ENCODE measurements around the gene ARHGAP6. TPM values are rescaled to one million over a fixed set of nuclear protein-coding genes. Genes with fewer than 3 reads are reported as not detected.

The ARHGAP6 gene
- total RNA-seq, 2 donors from 2014 or later, result not detected

- no peak for DNase-seq
- Mint-ChIP-seq H3K27me3 (ENCODE audit: low read depth) (peaks cover 15% of the 10 kb centered on the region), H3K27ac (no peak overlapping the region), H3K4me3 (no peak overlapping the region), H3K9me3 (no peaks in the 10 kb centered on the region), H3K36me3 (ENCODE audit: insufficient read depth in 2 of 2) (no peaks in the 10 kb centered on the region), H3K4me1 (ENCODE audit: low read depth) (no peaks in the 10 kb centered on the region)
- ATAC-seq (replicated peaks in 1 of 2), result no peak
Measured at GRCh38 chrX:11304829-11305228, 360.9 kb downstream of the ARHGAP6 start.

- Mint-ChIP-seq H3K27me3 (ENCODE audit: low read depth) (peaks cover 15% of the 10 kb centered on the region), H3K9me3 (no peaks in the 10 kb centered on the region), H3K36me3 (ENCODE audit: insufficient read depth in 2 of 2) (no peaks in the 10 kb centered on the region), H3K4me1 (ENCODE audit: low read depth) (no peaks in the 10 kb centered on the region), H3K4me3 (no peak overlapping the region), H3K27ac (no peak overlapping the region)
- ATAC-seq (replicated peaks in 1 of 2) (no peak), DNase-seq (no peak)
Measured at GRCh38 chrX:11298600-11298999, 367.1 kb downstream of the ARHGAP6 start.

- ATAC-seq (replicated peaks in 1 of 2) (no peak), DNase-seq (no peak)
- Mint-ChIP-seq H3K9me3 (no peaks in the 10 kb centered on the region), H3K27ac (no peak overlapping the region), H3K27me3 (ENCODE audit: low read depth) (peaks cover 15% of the 10 kb centered on the region), H3K36me3 (ENCODE audit: insufficient read depth in 2 of 2) (no peaks in the 10 kb centered on the region), H3K4me1 (ENCODE audit: low read depth) (no peaks in the 10 kb centered on the region), H3K4me3 (no peak overlapping the region)
Measured at GRCh38 chrX:11296051-11296450, 369.7 kb downstream of the ARHGAP6 start.

DNA sequence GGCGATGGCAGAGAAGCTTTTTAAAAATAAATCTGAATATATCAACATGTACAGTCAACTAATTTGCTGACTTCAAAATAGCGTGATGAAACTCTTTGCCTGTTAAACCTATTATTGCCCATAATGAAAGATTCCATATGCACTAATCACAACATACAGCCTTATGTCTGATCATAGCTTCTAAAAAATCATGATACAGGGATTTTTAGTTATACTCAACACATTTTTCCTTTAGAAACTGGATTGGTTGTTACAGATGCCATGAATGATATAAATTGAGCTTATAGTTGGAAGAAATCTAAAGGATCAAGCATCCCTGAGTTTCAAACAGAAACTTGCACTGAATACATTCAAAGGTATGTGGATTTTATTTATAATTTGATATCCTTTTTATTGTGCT is 372.6 kb downstream of the ARHGAP6 start, which contains the start of gene AMELX:
TSS of gene AMELX (plus strand) at position 301 of the 400 bp plus-strand sequence. CDS start 1,376 bp downstream, outside the sequence.
- no peak within 1 kb of the TSS for H3K4me3 Mint-ChIP-seq
- H3K27ac Mint-ChIP-seq, result no peak within 1 kb of the TSS
- no peaks in the 10 kb centered on the region for H3K9me3 Mint-ChIP-seq
- no peaks in the 10 kb centered on the region for H3K36me3 Mint-ChIP-seq (ENCODE audit: insufficient read depth in 2 of 2)
- DNase-seq, result no peak
- peaks cover under 1% of the 10 kb centered on the region for H3K27me3 Mint-ChIP-seq (ENCODE audit: low read depth)
- no peak for ATAC-seq (replicated peaks in 1 of 2)
- H3K4me1 Mint-ChIP-seq (ENCODE audit: low read depth), result no peaks in the 10 kb centered on the region

GRCh38 chrX:11290416-11291102 is 375.2 kb downstream of the ARHGAP6 start:
- DNase-seq, result no peak
- no peak for ATAC-seq (replicated peaks in 1 of 2)

DNA sequence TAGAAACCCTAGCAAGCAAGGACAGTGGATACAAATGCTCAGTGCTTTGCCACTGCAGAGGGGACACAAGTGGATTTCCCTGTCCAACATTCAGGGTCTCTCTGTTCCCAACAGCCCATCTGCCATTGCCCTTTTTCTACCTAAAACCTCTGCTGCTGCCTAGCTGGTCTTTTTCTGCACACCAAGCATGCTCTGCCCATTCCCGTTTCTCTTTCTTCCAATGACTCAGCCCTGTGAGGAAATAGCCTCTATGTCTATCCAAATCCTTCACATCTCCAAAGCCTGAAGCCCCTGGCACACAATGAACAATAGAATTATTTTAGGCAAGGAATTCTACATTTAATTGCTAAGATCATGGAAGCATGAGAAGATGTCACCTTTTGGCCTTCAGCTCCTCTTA is 378.2 kb downstream of the ARHGAP6 start:
- no peak overlapping the region for H3K4me3 Mint-ChIP-seq
- no peaks in the 10 kb centered on the region for H3K27me3 Mint-ChIP-seq (ENCODE audit: low read depth)
- H3K9me3 Mint-ChIP-seq, result no peaks in the 10 kb centered on the region
- H3K27ac Mint-ChIP-seq, result no peak overlapping the region
- no peaks in the 10 kb centered on the region for H3K4me1 Mint-ChIP-seq (ENCODE audit: low read depth)
- ATAC-seq (replicated peaks in 1 of 2) (no peak), DNase-seq (no peak)
- H3K36me3 Mint-ChIP-seq (ENCODE audit: insufficient read depth in 2 of 2), result no peaks in the 10 kb centered on the region

More at GRCh38 chrX:11290416-11291102, 375.2 kb downstream of the ARHGAP6 start:
- H3K27ac Mint-ChIP-seq, result no peak overlapping the region
- no peak overlapping the region for H3K4me3 Mint-ChIP-seq
- H3K27me3 Mint-ChIP-seq (ENCODE audit: low read depth), result no peaks in the 10 kb centered on the region
- H3K4me1 Mint-ChIP-seq (ENCODE audit: low read depth), result no peaks in the 10 kb centered on the region
- H3K9me3 Mint-ChIP-seq, result no peaks in the 10 kb centered on the region
- no peaks in the 10 kb centered on the region for H3K36me3 Mint-ChIP-seq (ENCODE audit: insufficient read depth in 2 of 2)

- Mint-ChIP-seq H3K4me3 (no peak overlapping the region), H3K27ac (no peak overlapping the region), H3K36me3 (ENCODE audit: insufficient read depth in 2 of 2) (no peaks in the 10 kb centered on the region), H3K4me1 (ENCODE audit: low read depth) (no peaks in the 10 kb centered on the region), H3K9me3 (no peaks in the 10 kb centered on the region), H3K27me3 (ENCODE audit: low read depth) (no peaks in the 10 kb centered on the region)
- DNase-seq (no peak), ATAC-seq (replicated peaks in 1 of 2) (no peak)
Measured at GRCh38 chrX:11285651-11286050, 380.1 kb downstream of the ARHGAP6 start.

- H3K36me3 Mint-ChIP-seq (ENCODE audit: insufficient read depth in 2 of 2), result no peaks in the 10 kb centered on the region
- H3K4me3 Mint-ChIP-seq, result no peak overlapping the region
- no peaks in the 10 kb centered on the region for H3K4me1 Mint-ChIP-seq (ENCODE audit: low read depth)
- no peaks in the 10 kb centered on the region for H3K27me3 Mint-ChIP-seq (ENCODE audit: low read depth)
- H3K27ac Mint-ChIP-seq, result no peak overlapping the region
- no peaks in the 10 kb centered on the region for H3K9me3 Mint-ChIP-seq
- no peak for ATAC-seq (replicated peaks in 1 of 2)
- no peak for DNase-seq
Measured at GRCh38 chrX:11282043-11282442, 383.7 kb downstream of the ARHGAP6 start.

DNA sequence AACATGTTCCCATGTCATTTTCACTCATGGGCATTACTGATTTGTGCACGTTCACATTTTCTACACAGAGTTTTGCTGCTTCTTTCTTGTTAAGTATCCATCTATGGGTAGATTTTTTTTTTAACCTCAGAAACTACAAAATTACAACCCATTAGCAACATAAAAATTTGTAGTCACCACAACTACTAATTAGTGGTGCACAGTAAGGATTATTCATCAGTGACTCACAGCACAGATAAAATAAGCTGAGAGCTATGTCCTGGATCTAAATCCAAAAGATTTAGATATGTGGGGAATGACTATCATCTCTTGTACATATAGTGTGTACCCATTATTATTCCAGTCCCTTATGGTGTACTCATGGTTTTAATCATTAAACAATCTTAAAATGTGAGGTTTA is 392.2 kb downstream of the ARHGAP6 start:
- H3K27me3 Mint-ChIP-seq (ENCODE audit: low read depth), result peaks cover 15% of the 10 kb centered on the region
- H3K27ac Mint-ChIP-seq, result no peak overlapping the region
- no peak overlapping the region for H3K4me3 Mint-ChIP-seq
- no peak for ATAC-seq (replicated peaks in 1 of 2)
- peaks cover 0 to 3% of the 10 kb centered on the region in 2 donors for H3K9me3 Mint-ChIP-seq
- no peak for DNase-seq
- no peaks in the 10 kb centered on the region for H3K36me3 Mint-ChIP-seq (ENCODE audit: insufficient read depth in 2 of 2)
- no peaks in the 10 kb centered on the region for H3K4me1 Mint-ChIP-seq (ENCODE audit: low read depth)

GRCh38 chrX:11272863-11273262 is 392.9 kb downstream of the ARHGAP6 start:
- Mint-ChIP-seq H3K27ac (no peak overlapping the region), H3K4me3 (no peak overlapping the region), H3K4me1 (ENCODE audit: low read depth) (no peaks in the 10 kb centered on the region), H3K9me3 (peaks cover 0 to 3% of the 10 kb centered on the region in 2 donors), H3K36me3 (ENCODE audit: insufficient read depth in 2 of 2) (no peaks in the 10 kb centered on the region), H3K27me3 (ENCODE audit: low read depth) (peaks cover 15% of the 10 kb centered on the region)
- ATAC-seq (replicated peaks in 1 of 2) (no peak), DNase-seq (no peak)

DNA sequence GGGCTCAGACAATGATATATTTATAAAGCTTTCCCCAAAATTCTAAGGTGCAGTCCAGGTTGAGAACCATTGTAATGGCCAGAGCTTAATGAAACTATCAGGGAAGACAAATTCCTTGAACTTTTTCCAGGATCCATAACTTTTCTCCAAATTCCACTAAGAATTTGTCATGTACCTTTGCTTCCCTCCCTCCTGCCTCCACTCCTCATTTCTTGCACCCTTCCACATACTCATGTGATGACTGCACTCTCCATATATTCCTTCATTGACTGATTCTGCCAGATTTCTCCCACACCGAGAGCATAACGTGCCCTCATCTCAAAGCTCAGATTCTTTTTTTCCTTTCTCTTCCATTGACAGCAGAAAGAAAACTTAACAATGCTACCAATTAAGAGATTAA is 393.4 kb downstream of the ARHGAP6 start:
- Mint-ChIP-seq H3K36me3 (ENCODE audit: insufficient read depth in 2 of 2) (no peaks in the 10 kb centered on the region), H3K4me3 (no peak overlapping the region), H3K9me3 (peaks cover 0 to 6% of the 10 kb centered on the region in 2 donors), H3K4me1 (ENCODE audit: low read depth) (no peaks in the 10 kb centered on the region), H3K27me3 (ENCODE audit: low read depth) (peaks cover 15% of the 10 kb centered on the region), H3K27ac (no peak overlapping the region)
- DNase-seq, result no peak
- ATAC-seq (replicated peaks in 1 of 2), result no peak

DNA sequence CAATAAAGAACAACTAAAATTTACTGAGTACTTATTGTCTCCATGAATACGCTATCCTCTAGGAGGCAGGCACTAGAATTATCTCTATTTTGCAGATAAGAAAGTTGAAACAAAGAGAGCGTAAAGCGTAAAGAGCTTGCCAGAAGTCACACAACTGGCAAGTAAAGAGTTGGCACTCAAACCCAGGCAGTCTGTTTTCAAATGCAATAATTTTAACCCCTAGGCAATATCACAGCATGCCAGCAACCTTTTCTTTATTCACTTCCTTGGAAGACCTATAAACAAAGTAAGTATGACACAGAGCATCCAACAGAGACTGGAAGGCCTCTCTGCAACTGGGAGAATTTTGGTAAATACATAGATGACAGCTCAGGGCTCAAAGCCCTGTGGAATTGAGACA is 395.7 kb downstream of the ARHGAP6 start:
- DNase-seq (no peak), ATAC-seq (replicated peaks in 1 of 2) (no peak)
- H3K27ac Mint-ChIP-seq, result no peak overlapping the region
- H3K27me3 Mint-ChIP-seq (ENCODE audit: low read depth), result peaks cover 7% of the 10 kb centered on the region
- no peaks in the 10 kb centered on the region for H3K36me3 Mint-ChIP-seq (ENCODE audit: insufficient read depth in 2 of 2)
- H3K4me1 Mint-ChIP-seq (ENCODE audit: low read depth), result no peaks in the 10 kb centered on the region
- peaks cover 0 to 3% of the 10 kb centered on the region in 2 donors for H3K9me3 Mint-ChIP-seq
- H3K4me3 Mint-ChIP-seq, result no peak overlapping the region

DNA sequence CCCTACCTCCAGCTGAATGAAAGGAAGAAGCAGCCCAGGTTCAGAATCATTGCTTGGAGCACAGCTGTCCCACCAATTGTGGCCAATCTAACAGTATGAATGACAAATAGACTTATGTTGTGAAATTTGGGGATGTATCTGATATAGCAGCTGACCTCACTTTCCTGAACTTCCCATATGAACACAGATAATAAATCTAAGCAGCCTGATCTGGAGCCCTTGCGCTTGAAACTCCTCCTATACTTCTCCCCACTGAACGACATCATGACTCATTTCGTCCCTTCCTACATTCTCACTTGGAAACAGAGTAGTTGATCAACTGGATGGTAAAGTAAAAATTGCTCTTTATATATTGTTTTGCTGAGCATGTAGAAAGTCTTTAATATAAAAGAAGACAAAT is 396.7 kb downstream of the ARHGAP6 start:
- Mint-ChIP-seq H3K27me3 (ENCODE audit: low read depth) (peaks cover 7% of the 10 kb centered on the region), H3K27ac (no peak overlapping the region), H3K4me3 (no peak overlapping the region), H3K9me3 (peaks cover 0 to 3% of the 10 kb centered on the region in 2 donors), H3K4me1 (ENCODE audit: low read depth) (no peaks in the 10 kb centered on the region), H3K36me3 (ENCODE audit: insufficient read depth in 2 of 2) (no peaks in the 10 kb centered on the region)
- ATAC-seq (replicated peaks in 1 of 2) (no peak), DNase-seq (no peak)

DNA sequence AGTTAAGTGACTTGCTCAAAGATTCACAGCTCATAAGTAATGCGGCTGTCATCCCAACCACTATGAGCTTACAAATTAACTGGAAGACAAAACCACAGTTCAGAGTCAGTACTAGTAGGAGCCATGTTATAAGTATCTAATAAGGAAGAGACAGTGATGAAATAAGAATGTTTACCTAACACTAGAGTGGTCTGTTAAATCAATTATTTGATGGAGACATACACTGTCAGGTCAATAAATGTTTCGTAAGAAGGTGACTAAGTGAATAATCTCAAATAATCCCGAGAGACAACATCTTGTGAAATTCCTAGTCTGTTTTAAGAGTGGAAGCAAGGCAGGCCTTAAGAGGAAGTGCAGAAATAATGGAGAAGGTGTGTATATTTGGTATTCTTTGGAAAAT is 398.3 kb downstream of the ARHGAP6 start:
- Mint-ChIP-seq H3K9me3 (peaks cover 0 to 3% of the 10 kb centered on the region in 2 donors), H3K27ac (no peak overlapping the region), H3K27me3 (ENCODE audit: low read depth) (peaks cover 4% of the 10 kb centered on the region), H3K4me1 (ENCODE audit: low read depth) (no peaks in the 10 kb centered on the region), H3K36me3 (ENCODE audit: insufficient read depth in 2 of 2) (no peaks in the 10 kb centered on the region), H3K4me3 (no peak overlapping the region)
- no peak for ATAC-seq (replicated peaks in 1 of 2)
- no peak for DNase-seq

All from activated T-cell treated with anti-CD3 and anti-CD28 coated beads, Interleukin-2, amount 50 U/mL, for 72 hours (primary cell).